SK-N-SH (cell line): ENCODE data around the gene GMEB1.

Experiments
- CHD2 ChIP-seq: fragments of 150-350 bp; IDR thresholded peaks from 2 replicates; pipeline ENCODE4 v1.6.1; 2018; ENCODE audit warnings: low read length; ENCODE audit not compliant: partially characterized antibody
- EZH2phosphoT487 ChIP-seq: fragments of 200-600 bp; sonication (generic); IDR thresholded peaks from 2 replicates; pipeline ENCODE4 v1.6.1; 2017; ENCODE audit warnings: low read depth, mixed run types, mild to moderate bottlenecking, antibody characterized with exemption, moderate library complexity, borderline replicate concordance
- FOXJ3 ChIP-seq: sonication (generic); formaldehyde crosslinking; IDR thresholded peaks from 2 replicates; pipeline ENCODE4 v1.5.1; 2020; ENCODE audit warnings: mild to moderate bottlenecking, missing genetic modification reagents
- RAD21 ChIP-seq: IDR thresholded peaks from 2 replicates; pipeline ENCODE4 v1.6.1; 2012; ENCODE audit warnings: mild to moderate bottlenecking, low read length
- SMC3 ChIP-seq: IDR thresholded peaks from 2 replicates; pipeline ENCODE4 v1.6.1; 2012; ENCODE audit warnings: low read depth, low read length, improper control_type of control experiment
- TF ChIP-seq, protein P1 (sequence below): IDR thresholded peaks from 2 replicates; pipeline ENCODE4 v1.6.1; 2012; ENCODE audit warnings: mild to moderate bottlenecking, low read depth, low read length, moderate library complexity
- TF ChIP-seq, protein P2 (sequence below): fragments of 200-600 bp; sonication (generic); IDR thresholded peaks from 2 replicates; pipeline ENCODE4 v1.6.1; 2017; ENCODE audit warnings: antibody characterized with exemption, mild to moderate bottlenecking, moderate library complexity
- TF ChIP-seq, protein P3 (sequence below): IDR thresholded peaks from 2 replicates; pipeline ENCODE4 v1.4.0; 2012; ENCODE audit warnings: low read depth

DNA sequence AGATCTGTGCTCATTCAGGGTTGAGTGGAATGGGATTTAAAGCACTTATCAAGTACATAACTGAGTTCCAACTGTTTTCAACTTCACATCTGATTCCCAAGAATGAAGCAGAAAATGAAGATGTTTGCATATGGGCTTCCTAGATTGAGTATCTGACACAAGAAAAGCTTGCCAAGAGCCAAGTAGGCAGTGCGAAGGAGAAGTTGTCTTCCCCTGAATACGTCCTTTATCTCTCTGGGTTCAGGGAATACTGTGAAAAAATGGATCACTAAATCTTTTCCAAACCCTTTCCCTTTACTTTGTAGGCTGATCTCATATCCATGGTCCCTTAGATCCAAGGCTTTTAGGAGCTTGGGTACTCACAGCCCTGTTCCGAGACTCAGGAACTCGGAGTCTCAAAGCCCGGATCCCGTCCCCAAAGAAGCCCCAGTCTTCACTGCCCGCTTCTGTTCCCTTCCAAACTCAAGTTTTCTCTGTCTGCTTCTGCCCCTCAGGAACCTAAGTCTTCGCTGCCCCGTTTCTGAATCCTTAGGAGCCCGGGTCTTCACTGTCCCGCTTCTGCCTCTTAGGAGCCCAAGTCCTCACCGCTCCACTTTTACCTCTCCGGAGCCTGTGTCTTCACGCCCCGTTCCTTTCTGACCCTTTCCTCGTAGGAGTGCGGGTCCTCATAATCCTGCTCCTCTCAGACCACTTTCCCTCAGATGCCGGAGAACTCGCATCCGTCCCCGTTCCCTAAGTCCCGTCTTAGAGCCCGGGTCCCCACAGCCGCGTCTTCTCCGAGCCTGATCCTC is 26.3 kb upstream of the GMEB1 start:
- TF ChIP-seq, protein P1, sequence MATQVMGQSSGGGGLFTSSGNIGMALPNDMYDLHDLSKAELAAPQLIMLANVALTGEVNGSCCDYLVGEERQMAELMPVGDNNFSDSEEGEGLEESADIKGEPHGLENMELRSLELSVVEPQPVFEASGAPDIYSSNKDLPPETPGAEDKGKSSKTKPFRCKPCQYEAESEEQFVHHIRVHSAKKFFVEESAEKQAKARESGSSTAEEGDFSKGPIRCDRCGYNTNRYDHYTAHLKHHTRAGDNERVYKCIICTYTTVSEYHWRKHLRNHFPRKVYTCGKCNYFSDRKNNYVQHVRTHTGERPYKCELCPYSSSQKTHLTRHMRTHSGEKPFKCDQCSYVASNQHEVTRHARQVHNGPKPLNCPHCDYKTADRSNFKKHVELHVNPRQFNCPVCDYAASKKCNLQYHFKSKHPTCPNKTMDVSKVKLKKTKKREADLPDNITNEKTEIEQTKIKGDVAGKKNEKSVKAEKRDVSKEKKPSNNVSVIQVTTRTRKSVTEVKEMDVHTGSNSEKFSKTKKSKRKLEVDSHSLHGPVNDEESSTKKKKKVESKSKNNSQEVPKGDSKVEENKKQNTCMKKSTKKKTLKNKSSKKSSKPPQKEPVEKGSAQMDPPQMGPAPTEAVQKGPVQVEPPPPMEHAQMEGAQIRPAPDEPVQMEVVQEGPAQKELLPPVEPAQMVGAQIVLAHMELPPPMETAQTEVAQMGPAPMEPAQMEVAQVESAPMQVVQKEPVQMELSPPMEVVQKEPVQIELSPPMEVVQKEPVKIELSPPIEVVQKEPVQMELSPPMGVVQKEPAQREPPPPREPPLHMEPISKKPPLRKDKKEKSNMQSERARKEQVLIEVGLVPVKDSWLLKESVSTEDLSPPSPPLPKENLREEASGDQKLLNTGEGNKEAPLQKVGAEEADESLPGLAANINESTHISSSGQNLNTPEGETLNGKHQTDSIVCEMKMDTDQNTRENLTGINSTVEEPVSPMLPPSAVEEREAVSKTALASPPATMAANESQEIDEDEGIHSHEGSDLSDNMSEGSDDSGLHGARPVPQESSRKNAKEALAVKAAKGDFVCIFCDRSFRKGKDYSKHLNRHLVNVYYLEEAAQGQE = no peak
- TF ChIP-seq, protein P2, sequence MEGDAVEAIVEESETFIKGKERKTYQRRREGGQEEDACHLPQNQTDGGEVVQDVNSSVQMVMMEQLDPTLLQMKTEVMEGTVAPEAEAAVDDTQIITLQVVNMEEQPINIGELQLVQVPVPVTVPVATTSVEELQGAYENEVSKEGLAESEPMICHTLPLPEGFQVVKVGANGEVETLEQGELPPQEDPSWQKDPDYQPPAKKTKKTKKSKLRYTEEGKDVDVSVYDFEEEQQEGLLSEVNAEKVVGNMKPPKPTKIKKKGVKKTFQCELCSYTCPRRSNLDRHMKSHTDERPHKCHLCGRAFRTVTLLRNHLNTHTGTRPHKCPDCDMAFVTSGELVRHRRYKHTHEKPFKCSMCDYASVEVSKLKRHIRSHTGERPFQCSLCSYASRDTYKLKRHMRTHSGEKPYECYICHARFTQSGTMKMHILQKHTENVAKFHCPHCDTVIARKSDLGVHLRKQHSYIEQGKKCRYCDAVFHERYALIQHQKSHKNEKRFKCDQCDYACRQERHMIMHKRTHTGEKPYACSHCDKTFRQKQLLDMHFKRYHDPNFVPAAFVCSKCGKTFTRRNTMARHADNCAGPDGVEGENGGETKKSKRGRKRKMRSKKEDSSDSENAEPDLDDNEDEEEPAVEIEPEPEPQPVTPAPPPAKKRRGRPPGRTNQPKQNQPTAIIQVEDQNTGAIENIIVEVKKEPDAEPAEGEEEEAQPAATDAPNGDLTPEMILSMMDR = no peak
- TF ChIP-seq CHD2 (no peak), SMC3 (no peak), FOXJ3 (CRISPR knock-in tag) (no peak), EZH2phosphoT487 (no peak), RAD21 (no peak)
- TF ChIP-seq, protein P3, sequence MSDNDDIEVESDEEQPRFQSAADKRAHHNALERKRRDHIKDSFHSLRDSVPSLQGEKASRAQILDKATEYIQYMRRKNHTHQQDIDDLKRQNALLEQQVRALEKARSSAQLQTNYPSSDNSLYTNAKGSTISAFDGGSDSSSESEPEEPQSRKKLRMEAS = no peak
